GM19455 (cell line): ENCODE results near the gene SOSTDC1.
"Not testable (repeated sequence)": the region's sequence is repeated elsewhere in the genome, so short reads cannot be mapped to it uniquely, and the experiment has no call there.

Experiments used
- ATAC-seq: cut with Tn5 transposase; IDR thresholded peaks from one replicate; pipeline ENCODE4 v1.9.1; 2021; ENCODE audit not compliant: unreplicated experiment

The SOSTDC1 gene, protein sequence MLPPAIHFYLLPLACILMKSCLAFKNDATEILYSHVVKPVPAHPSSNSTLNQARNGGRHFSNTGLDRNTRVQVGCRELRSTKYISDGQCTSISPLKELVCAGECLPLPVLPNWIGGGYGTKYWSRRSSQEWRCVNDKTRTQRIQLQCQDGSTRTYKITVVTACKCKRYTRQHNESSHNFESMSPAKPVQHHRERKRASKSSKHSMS

DNA sequence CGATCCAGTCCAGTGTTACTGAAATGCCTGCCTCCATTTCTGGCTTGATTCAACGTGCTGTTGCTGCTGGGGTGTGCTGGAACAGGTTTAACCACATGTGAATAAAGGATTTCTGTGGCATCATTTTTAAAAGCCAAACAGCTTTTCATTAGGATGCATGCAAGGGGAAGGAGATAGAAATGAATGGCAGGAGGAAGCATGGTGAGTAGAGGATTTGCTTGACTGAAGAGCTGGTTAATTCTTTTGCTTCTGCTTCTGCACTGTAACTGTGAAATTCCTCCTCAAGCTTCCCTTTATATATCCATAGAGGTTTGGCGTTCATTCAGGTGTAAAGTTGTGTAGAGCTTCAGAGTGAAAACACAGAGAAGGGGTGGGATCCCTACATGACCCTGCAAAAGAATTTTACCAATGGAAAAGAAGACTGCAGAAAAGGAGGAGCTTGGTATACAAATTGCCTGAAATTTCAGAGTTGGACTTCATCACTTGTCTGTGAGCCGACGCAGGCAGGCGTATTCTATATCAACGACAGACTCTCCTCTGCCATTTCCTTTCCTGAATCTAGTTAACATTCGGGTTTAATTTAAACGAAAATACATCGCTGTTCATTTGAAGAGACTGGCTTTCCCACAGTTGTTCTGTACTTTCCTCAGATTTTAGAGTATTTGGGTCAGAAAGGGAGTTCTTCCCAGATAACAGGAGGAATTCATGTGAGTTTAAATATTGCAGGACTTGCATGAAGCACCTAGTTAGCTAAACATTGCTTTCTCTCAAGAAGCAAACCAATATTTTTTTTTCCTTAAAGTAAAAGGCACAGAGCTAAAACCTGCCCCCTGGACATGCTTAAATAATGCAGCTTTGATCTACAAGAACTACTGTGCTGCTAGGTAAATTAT lies at the start of gene SOSTDC1:
TSS of gene SOSTDC1 (minus strand) at position 270 of the 893 bp plus-strand sequence. CDS start at position 200, 70 bp downstream.
- no peak for ATAC-seq

DNA sequence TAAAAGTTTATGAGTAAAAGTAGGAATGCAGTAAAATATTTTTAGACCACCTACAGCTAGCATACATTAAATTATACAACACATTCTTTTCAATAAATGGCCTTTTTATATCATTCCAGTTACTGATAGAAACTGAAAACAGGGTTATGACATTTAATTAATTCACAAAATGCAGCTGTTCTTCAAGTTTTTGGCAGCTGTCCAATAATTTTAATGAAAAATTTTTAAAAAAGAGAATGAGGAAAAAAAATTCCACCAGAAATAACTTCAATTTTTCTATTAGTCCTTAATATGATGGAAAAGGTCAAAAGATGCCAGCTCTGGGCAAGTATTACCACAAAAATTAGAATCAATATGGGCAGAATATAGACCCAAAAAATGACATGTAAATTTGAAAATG lies 49.2 kb upstream of the SOSTDC1 start:
- no peak for ATAC-seq

DNA sequence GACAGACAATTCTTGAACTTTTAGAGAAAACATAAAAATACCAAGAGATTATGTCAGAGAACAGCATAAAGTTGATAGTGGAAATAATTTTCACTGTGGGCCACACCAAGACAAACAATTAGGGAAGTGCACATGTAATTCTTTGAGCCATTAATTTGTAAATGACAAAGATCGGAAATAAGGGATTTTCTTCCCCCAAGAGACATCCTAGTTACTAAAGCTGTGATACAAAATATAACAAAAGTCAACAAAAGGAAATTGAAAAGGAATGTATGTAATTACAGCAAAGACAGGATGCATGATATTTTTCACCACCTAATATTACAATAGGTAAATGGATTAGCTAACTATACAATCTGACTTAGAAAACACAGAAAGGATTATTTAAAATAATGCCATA lies 48.7 kb upstream of the SOSTDC1 start:
- ATAC-seq: no peak

DNA sequence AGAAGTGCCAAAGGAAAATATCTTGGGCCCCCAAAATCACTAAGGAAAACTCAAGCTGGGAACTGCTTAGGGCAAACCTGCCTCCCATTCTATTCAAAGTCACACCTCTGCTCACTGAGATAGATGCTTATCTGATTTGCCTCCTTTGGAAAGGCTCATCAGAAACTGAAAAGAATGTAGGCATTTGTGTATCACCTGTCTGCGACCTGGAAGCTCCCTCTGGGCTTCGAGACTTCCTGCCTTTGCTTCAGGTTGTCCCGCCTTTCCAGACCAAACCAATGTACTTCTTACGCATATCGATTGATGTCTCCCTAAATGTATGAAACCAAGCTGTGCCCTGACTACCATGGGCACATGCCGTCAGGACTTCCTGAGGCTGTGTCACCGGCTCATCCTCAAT lies 46.6 kb upstream of the SOSTDC1 start:
- no peak for ATAC-seq

DNA sequence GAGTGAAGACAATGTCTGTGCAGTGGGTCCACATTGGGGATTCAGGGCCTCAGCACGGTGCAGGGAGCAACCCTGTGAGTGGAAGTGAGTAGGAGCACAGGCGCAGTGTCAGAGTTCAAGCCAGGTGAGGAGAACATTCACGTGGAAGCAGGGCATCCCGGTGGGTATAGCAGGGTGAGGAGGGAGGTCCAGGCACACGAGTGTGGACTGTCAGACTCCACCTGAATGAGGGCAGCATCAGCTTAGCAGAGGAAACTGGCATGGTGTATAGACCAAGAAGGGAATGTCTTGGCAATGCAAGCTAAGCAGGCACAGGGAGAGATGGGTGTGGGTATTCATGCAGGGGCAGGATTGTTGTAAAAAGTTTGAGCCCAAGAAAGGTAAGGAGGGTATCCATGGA lies 45.8 kb upstream of the SOSTDC1 start:
- ATAC-seq: no peak

DNA sequence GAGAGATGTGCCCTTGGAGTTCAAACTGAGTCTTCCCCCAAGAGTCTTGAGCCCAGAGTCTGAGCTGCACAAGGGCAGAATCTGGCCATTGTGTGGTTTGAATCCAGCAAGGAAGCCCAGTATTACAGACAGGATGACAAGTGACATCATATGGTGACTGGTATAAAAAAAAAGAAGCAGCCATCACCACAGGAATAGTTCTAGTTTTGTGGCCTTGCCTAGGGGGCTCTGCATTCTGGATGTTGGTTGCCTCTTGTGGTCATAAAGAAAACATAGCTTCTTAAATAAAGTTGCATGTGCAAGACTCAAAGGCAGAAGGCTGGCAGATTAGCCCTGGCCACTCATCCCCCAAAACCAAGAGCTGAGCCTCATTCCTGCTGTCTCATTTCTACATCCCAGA lies 44.3 kb upstream of the SOSTDC1 start:
- no peak for ATAC-seq

DNA sequence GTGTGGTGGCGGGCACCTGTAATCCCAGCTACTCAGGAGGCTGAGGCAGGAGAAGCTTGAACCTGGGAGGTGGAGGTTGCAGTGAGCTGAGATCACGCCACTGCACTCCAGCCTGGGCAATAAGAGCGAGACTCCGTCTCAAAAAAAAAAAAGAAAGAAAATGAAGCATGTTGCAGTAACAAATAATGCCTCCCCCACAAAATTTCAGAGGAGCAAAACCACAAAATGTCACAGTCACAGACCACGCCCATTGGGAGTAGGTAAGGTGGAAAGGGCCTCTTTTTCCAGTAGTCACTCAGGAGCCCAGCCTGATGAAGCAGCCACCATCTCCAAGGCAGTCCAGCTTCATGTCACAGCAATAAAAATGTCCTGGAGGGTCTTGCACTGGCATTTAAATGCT lies 40.9 kb upstream of the SOSTDC1 start:
- ATAC-seq: not testable (repeated sequence)

DNA sequence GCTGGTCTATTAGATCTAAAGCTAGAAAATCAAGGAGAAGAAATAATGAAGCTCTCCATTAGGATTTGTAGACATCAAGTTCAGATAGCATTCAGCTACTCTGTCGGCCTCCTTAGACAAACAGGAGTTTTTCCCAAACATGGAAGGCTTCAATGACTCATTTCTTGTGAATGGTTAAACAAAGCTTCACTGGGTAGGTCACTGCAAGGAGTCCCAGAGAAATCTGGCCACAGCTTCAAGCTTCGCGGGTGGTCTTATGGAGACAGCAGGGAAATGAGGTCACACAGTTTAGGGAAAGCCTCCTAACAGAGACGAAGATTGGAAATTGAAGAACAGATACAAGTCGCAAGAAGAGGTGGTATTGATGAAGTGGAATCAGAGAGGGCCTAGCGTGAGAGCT lies 38.5 kb upstream of the SOSTDC1 start:
- ATAC-seq: no peak

DNA sequence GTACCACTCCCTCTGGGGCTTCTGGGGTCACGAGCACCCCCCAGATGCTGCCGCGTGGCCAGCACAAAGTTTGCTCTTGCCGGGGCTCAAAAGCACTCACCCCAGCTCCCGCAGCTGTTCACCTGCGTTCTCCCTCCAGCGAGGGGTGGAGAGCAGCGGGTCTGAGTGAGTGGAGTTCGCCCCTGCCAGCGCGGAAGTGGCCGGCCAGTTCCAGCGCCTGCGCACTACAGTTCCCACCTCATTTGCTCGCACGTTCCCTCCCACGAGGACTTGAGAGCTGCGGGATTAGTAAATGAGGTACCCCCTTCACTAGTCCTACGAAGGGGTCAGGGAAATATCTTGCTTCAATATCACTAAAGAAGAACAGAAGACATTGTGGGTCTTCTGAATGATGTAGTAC lies 36.8 kb upstream of the SOSTDC1 start:
- ATAC-seq: no peak

DNA sequence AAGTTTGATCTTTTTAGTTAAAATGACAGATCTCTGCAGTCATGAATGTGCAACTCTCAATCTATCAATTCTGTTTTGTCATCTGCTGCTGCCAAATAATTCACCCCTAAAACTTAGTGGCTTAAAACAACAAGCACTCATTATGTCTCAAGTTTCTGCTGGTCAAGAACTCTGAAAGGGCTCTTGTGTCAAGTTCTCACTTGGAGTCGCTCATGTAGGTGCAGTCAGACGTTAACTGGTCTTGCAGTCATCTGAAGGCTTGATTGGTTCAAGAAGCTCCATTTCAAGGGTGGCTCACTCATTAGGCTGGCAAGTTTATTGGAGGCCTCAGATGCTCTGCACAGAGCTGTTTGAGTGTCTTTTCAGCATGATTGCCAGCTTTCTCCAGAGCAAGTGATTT lies 32.6 kb upstream of the SOSTDC1 start:
- ATAC-seq: no peak

DNA sequence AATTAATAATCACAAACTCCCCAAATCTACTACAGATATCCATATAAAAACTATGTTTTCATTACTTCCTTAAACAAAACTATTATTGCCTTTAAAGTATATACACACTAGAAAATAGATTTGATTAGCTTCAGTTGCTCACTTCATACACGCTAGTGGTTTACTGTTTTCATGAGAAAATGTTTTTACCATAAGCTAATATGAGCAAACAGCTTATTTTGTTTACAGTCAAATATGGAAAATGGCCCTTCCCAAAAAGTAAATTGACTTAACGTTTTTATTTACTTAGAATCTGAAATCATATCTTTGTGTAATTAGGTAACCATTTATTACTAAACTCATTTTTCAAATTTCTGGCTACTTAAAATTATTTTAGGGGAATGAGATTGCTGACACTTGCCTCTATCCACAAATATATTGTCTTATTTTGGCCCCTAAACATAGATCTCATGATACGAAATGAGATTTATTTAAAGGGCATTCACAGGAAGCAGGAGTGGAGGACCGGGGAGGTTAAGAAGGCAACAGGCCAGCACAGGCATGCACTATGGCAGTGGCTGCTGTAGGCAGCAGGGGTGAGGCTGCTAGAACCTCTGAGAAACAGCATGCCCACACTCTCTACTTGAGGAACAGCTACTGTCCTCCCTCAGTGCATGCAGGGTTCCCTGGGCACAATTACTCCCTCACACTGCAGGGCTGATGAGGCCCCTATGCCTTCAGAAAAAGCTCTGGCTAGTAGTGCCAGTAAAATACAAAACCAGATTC lies 29.6 kb upstream of the SOSTDC1 start:
- no peak for ATAC-seq

DNA sequence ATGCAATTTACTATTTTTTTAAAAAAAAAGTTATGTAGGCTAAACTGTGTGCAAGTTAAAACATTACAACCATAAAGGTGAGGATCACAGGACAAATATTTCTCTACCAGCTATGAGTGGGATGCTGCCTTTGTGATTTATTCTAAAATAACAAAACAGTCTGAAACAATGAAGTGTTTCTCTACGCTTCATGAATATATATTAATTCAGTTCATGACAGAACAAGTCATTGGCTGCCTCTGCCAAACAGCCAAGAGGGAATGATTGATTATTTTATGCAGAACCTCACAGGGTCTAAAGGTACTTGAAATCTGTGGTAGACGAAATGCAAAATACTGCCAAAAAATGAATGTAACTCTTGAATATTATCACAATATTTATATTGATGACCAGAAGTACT lies 29.0 kb upstream of the SOSTDC1 start:
- no peak for ATAC-seq

DNA sequence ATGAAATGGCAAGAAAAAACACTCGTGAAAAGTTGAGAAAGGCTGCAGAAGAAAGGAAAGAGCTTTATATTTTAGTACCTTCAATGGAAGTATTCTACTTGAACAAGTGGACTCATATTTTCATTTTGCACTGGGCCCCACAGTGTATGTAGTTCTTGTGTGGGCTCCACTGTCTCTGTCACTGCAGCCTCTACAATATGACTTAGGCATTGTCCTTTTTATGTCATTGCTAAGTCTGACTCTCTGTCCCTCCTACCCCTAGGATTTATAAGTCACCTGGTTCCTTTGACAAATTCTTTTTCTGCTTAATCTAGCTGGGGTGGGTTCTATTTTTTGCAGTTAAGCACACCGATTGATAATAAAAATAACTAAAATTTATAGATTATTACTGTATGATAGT lies 27.7 kb upstream of the SOSTDC1 start:
- no peak for ATAC-seq

DNA sequence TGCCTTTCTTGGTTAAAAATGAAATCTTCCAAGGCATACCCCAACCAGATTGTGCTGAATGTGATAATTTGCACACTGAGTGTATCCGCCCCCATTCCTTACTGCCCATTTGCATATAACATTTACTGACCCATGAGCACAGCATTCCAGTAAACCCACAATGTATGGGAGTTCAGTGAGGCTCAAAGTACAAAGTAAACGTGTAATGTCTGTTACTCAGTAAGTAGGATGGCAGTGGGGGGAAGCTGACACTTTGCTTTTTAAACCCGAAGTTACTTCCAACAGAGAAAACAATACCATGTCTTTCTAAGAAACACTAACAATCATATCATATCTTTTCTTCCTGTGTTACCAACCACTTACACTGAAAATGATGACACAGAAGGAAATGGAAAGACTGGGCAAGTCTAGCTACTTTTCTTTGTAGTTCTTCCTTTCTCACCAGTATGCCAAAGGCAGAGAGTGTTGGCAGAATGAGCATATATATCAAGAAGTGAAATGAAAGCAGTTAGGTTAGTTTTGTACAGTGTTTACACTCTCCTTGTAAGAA lies 27.1 kb upstream of the SOSTDC1 start:
- no peak for ATAC-seq

DNA sequence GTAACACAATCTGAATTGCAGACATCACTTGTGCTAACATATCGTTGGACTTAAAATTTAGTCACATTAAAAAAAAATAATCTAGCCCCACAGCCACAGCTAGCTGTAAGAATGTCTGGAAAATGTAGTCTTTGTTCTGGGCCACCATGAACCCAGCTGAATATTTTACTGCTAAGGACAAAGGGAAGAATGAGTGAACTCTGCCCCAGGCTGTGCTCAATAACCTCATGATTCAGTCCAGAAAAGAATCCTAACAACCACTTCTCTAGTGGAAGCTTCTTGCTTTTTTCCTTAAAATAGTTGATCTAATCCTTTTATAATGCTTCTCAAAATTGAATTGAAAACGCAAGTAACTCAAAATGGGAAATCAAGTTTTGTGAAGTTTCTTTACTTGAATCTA lies 25.6 kb upstream of the SOSTDC1 start:
- no peak for ATAC-seq

DNA sequence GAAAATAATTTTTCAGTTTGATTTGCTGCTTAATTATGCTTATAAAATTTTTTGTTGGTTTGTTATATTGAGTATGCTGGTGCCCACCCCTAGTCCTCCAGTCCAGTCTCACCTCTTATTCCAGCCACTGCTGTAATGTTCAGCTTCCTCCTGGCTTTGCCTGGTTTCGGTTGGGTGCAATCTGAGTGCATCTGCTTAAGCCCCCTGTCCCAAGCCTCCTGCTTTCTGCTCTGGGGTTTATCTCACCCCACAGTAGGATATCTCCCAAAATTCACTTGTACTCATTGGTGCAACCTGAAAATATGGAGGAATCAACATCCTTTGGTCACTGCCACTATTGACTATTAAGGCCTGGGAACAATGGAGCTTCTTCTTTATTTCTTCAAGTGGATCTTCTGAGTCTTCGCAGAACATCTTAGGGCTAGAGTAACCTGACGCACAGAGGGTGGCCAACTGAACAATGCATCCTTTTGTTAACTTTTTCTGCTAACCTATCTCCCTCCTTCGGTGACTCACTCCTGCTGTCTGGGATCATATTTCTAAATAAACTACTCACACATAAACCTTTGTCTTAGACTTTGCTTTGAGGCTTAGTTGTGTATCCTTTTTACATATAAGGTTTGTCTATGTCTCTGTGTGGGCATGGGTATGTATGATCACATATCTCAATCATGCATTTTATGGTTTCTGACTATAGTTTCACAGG lies 19.1 kb upstream of the SOSTDC1 start:
- no peak for ATAC-seq

DNA sequence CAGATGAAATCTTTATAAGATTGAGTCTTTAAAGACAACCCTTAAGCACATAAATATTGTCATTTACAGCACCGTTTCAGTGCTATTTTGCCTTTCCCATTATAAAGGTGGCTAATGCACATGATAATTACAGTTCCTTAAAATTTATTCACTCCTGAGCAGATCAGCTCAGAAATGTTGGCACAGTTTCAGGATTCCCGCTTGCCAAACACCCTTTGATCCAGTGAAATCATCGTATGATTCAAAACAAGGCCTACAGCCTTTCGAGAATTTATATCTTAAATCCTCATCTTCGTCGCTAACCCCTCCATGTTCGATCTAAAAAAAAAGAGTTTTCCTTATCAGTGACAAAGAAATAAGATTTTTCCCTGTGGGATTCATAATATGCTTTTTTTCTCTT lies 14.1 kb upstream of the SOSTDC1 start:
- no peak for ATAC-seq

DNA sequence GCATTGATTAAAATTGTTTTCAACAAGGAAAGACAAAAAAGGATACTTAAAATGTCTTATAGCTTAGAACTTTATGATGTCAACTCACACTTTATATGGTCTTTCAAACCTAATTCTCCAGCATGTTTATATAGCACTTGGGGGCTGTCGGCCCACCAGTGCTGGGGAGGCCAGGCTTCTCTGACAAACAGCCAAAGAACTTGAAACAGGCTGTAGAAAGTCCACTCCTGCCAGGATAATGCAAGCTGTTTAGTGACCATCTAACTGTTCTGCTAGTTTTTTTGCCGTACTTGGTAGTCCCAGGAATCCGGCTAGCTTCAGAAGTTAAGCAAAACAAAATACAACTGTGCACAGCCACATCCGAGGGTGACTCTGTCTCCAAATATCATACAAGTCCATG lies 13.6 kb upstream of the SOSTDC1 start:
- ATAC-seq: no peak

DNA sequence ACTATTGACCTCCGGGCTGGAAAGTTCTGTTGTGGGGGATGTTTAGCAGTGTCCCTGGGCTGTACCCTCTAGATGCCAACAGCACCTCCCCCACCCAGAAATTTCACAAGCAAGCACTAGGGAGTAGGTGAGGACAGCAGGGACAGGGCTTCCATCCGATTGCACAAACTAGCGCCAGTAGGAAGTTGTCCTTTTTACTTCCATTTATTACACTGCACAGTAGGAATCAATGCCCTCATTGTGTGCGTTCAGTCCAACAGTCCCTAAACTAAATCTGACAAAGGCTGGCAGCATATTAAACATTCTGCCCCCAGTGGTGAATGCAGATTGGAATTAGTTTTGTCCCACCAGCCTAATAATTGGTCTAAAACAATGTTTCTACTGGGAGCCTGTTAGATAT lies 6.4 kb upstream of the SOSTDC1 start:
- ATAC-seq: no peak

DNA sequence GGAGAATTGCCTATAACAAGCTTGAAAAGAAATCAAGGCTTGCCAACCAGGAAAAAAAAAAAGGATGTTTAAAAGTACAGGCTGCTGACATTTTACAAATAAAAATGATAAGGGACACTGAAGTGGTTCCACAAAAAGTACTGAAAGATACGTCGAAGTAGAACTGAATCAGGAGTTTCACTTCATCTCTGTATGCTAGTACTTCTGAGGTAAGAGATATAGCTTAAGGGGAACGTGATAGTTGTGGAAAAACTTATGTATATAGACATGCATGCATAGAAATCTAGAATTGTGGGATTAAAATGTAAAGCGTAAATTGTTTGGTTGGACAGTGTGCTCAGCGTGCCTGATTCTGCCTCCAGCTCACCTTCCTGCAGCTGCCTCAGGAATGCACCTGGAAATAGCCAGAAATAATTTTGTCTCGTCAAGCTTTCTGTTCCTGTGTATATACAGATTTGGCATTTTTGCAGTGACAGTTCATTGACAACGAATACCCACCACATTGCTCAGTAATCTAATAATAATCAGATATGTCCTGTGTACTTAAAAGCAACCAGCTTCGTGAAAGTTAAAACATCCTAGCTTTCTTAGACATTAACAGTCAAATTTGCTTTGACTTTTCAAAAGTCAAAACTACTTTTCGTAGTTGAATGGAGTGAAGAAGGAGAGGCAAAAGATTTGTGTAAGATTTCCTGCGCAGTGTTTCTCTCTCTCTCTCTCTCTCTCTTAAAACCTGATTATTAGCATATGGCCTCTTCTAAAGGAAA lies 1.4 kb downstream of the SOSTDC1 start:
- ATAC-seq: no peak
